ENCODE data around the gene TENM4.

GRCh38 chr11:79480864-79481263, 40.0 kb upstream of the TENM4 start:
- TF ChIP-seq PRDM10 (tag by site-specific recombination; IDR thresholded peaks at IDR 0.05) = no peak
- no peak for TF ChIP-seq CTCF (tag by site-specific recombination; IDR thresholded peaks at IDR 0.05)
- TF ChIP-seq ZFP69B (tag by site-specific recombination; IDR thresholded peaks at IDR 0.05) = no peak
- TF ChIP-seq ZNF561 (tag by site-specific recombination; IDR thresholded peaks at IDR 0.05; ENCODE audit: borderline replicate concordance) = no peak
- TF ChIP-seq ZBTB11 (tag by site-specific recombination; conservative IDR thresholded peaks at IDR 0.05; ENCODE audit: low read depth) = no peak
- TF ChIP-seq ZNF274 (IDR thresholded peaks at IDR 0.05; ENCODE audit: low read length) = no peak
- no peak for TF ChIP-seq ZNF274 (tag by site-specific recombination; IDR thresholded peaks at IDR 0.05; ENCODE audit: borderline replicate concordance)
- TF ChIP-seq YY1 (tag by site-specific recombination; IDR thresholded peaks at IDR 0.05) = no peak
- no peak for TF ChIP-seq ZNF76 (tag by site-specific recombination; IDR thresholded peaks at IDR 0.05; ENCODE audit: borderline replicate concordance, low read depth)
- no peak for TF ChIP-seq GLI4 (tag by site-specific recombination; IDR thresholded peaks at IDR 0.05)
- TF ChIP-seq AEBP2 (tag by site-specific recombination; IDR thresholded peaks at IDR 0.05; ENCODE audit: borderline replicate concordance) = no peak
- TF ChIP-seq ZNF391 (tag by site-specific recombination; IDR thresholded peaks at IDR 0.05; ENCODE audit: borderline replicate concordance, low read depth) = no peak
- no peak for TF ChIP-seq ZNF174 (tag by site-specific recombination; IDR thresholded peaks at IDR 0.05)
- no peak for TF ChIP-seq PBX3 (CRISPR knock-in tag; IDR thresholded peaks at IDR 0.05)
